Measurements from ENCODE around the gene GPX3.

Gene GPX3

GRCh38 chr5:151026088-151026487, 5.7 kb downstream of the GPX3 start:
- peaks cover 26% of the 10 kb centered on the region for H3K36me3 ChIP-seq (replicated peaks)
- in situ Hi-C loops (cut with HindIII; ENCODE audit: low pct_ligation_motif_present, low sequenced_read_pairs): no loop called here

GRCh38 chr5:151026679-151027078, 6.3 kb downstream of the GPX3 start:
- Histone ChIP-seq H3K27me3 (replicated peaks) (no peaks in the 10 kb centered on the region), H3K4me3 (ENCODE audit: low read depth, low read length) (no peak overlapping the region), H3K27ac (no peak overlapping the region), H3K36me3 (replicated peaks) (peaks cover 32% of the 10 kb centered on the region)
- no peak for TF ChIP-seq CTCF (IDR thresholded peaks at IDR 0.05; ENCODE audit: low read depth, low read length, missing control alignments)
- DNase-seq: no peak
- in situ Hi-C loops (cut with HindIII; ENCODE audit: low pct_ligation_motif_present, low sequenced_read_pairs): no loop called here

More at GRCh38 chr5:151026088-151026487, 5.7 kb downstream of the GPX3 start:
- no peak overlapping the region for H3K27ac ChIP-seq
- no peak overlapping the region for H3K4me3 ChIP-seq (ENCODE audit: low read depth, low read length)
- DNase-seq: no peak
- TF ChIP-seq CTCF (IDR thresholded peaks at IDR 0.05; ENCODE audit: low read depth, low read length, missing control alignments): no peak
- no peaks in the 10 kb centered on the region for H3K27me3 ChIP-seq (replicated peaks)

GRCh38 chr5:151027961-151028479, 7.6 kb downstream of the GPX3 start:
- no peak for TF ChIP-seq CTCF (IDR thresholded peaks at IDR 0.05; ENCODE audit: low read depth, low read length, missing control alignments)
- in situ Hi-C loops (cut with HindIII; ENCODE audit: low pct_ligation_motif_present, low sequenced_read_pairs): no loop called here
- peaks cover 42% of the 10 kb centered on the region for H3K36me3 ChIP-seq (replicated peaks)
- H3K4me3 ChIP-seq (ENCODE audit: low read depth, low read length): no peak overlapping the region
- no peak for DNase-seq
- no peak overlapping the region for H3K27ac ChIP-seq
- no peaks in the 10 kb centered on the region for H3K27me3 ChIP-seq (replicated peaks)

GRCh38 chr5:151028717-151029116, 8.3 kb downstream of the GPX3 start:
- no peak overlapping the region for H3K27ac ChIP-seq
- TF ChIP-seq CTCF (IDR thresholded peaks at IDR 0.05; ENCODE audit: low read depth, low read length, missing control alignments): no peak
- no peak for DNase-seq
- H3K27me3 ChIP-seq (replicated peaks): no peaks in the 10 kb centered on the region
- in situ Hi-C loops (cut with HindIII; ENCODE audit: low pct_ligation_motif_present, low sequenced_read_pairs): no loop called here
- H3K36me3 ChIP-seq (replicated peaks): peaks cover 44% of the 10 kb centered on the region
- no peak overlapping the region for H3K4me3 ChIP-seq (ENCODE audit: low read depth, low read length)

GRCh38 chr5:151029179-151030055, 9.0 kb downstream of the GPX3 start:
- no peak for TF ChIP-seq CTCF (IDR thresholded peaks at IDR 0.05; ENCODE audit: low read depth, low read length, missing control alignments)
- no peak for DNase-seq
- in situ Hi-C loops (cut with HindIII; ENCODE audit: low pct_ligation_motif_present, low sequenced_read_pairs): no loop called here
- H3K36me3 ChIP-seq (replicated peaks): peaks cover 47% of the 10 kb centered on the region
- H3K27me3 ChIP-seq (replicated peaks): no peaks in the 10 kb centered on the region
- H3K27ac ChIP-seq: no peak overlapping the region
- no peak overlapping the region for H3K4me3 ChIP-seq (ENCODE audit: low read depth, low read length)

All from brain microvascular endothelial cell (primary cell).